ENCODE results near the gene PGBD1. TPM values are rescaled to one million over a fixed set of nuclear protein-coding genes. Genes with fewer than 3 reads are reported as not detected.

The PGBD1 gene
- total and polyA plus RNA-seq, 2 of the 8 experiments (the other 6 are each of a cell fraction or from before 2014, with no cell fraction given) = 2.5 to 9.2 TPM

DNA sequence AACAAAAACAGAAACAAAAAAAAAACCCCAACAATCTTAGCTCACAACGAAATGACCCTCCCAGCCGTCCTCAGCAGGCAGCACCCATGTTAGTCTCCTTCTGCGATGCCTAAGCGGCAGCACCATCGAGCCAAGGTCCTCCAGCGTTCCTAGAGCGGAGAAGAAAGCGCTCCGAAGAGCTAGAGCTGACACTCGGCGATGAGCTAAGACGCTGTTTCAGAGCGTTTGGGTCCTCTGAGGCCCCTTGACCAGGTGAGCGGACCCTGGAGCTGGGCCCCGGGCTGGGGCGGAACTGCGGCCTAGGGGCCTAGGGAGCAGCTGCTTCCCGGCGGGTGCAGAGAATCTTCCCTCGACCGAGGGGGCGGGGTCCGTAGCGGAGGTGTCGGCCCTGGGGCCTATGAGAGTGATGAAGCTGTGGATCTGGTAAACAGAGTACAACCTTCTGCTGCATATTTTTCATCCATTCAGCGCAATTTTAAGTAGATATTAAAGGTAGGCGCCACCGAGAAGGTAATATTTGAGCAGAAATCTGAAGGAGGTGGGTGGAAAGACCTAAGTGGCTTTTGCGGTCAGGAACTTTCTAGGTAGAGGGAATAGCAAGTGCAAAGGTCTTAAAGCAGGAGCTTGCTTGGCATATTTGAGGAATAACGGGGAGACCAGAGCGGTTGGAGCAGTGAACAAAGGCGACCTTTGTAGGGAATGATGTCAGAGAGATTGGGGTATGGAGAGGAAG is 14.2 kb upstream of the PGBD1 start, which contains the start of gene ZSCAN26 (continued):
- TF ChIP-seq KDM5A (IDR thresholded peaks at IDR 0.05; ENCODE audit: low read length) = no peak
- TF ChIP-seq CREB1 (IDR thresholded peaks at IDR 0.05) = peak; percentile 68; the same call in 1 of the 2 replicates
- TF ChIP-seq SP2 (IDR thresholded peaks at IDR 0.05; ENCODE audit: low read length) = peak; percentile 97
- no peak for TF ChIP-seq CEBPB (IDR thresholded peaks at IDR 0.05; ENCODE audit: low read depth, low read length)
- TF ChIP-seq SIN3A (conservative IDR thresholded peaks at IDR 0.05 in 1 of 2, IDR thresholded peaks at IDR 0.05 in 1 of 2; ENCODE audit: low read depth in 1 of 2, low read length in 2 of 2) = peak; percentile 44 to 88; a peak in 2 of 4 replicates
- TF ChIP-seq HDAC2 (IDR thresholded peaks at IDR 0.05; ENCODE audit: borderline replicate concordance in 1 of 2, low read depth in 2 of 2, low read length in 2 of 2) = peak in 1 of 2 experiments; percentile 71; a peak in 1 of 4 replicates
- TF ChIP-seq EGR1 (IDR thresholded peaks at IDR 0.05; ENCODE audit: borderline replicate concordance, low read depth, low read length) = peak; percentile 63; the same call in 1 of the 2 replicates
- TF ChIP-seq, protein P1, sequence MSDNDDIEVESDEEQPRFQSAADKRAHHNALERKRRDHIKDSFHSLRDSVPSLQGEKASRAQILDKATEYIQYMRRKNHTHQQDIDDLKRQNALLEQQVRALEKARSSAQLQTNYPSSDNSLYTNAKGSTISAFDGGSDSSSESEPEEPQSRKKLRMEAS (IDR thresholded peaks at IDR 0.05) = peak; percentile 48; the same call in 1 of the 2 replicates
- TF ChIP-seq POLR2A (IDR thresholded peaks at IDR 0.05; ENCODE audit: control extremely low read depth in 1 of 2, low read depth in 2 of 2, low read length in 2 of 2) = peak; percentile 65 to 93
- TF ChIP-seq MAFK (IDR thresholded peaks at IDR 0.05; ENCODE audit: low read depth, low read length) = no peak
- TF ChIP-seq ASH2L (IDR thresholded peaks at IDR 0.05; ENCODE audit: low read length) = peak; percentile 97
- TF ChIP-seq CHD2 (IDR thresholded peaks at IDR 0.05; ENCODE audit: low read length) = no peak
- TF ChIP-seq TAF1 (IDR thresholded peaks at IDR 0.05; ENCODE audit: low read depth, low read length) = peak; percentile 95
- TF ChIP-seq SUZ12 (IDR thresholded peaks at IDR 0.05; ENCODE audit: low read length) = no peak
- TF ChIP-seq CTBP2 (IDR thresholded peaks at IDR 0.05; ENCODE audit: borderline replicate concordance, insufficient read depth, insufficient read length, low read length) = no peak
- peak; percentile 92 for TF ChIP-seq TBP (IDR thresholded peaks at IDR 0.05; ENCODE audit: low read depth, low read length)
- no peak for TF ChIP-seq CBX5 (IDR thresholded peaks at IDR 0.05; ENCODE audit: low read depth, low read length)
- TF ChIP-seq NRF1 (IDR thresholded peaks at IDR 0.05; ENCODE audit: low read depth, low read length) = 0 out of 2 replicates have a peak, but pooled peaks have one; percentile 2
- no peak for TF ChIP-seq JUN (IDR thresholded peaks at IDR 0.05; ENCODE audit: low read depth, low read length)
- TF ChIP-seq KDM4A (IDR thresholded peaks at IDR 0.05; ENCODE audit: low read depth, low read length, severe bottlenecking) = peak; percentile 43
- 0 out of 2 replicates have a peak, but pooled peaks have one; percentile 31 for TF ChIP-seq JUND (IDR thresholded peaks at IDR 0.05; ENCODE audit: low read length)
- TF ChIP-seq, protein P2, sequence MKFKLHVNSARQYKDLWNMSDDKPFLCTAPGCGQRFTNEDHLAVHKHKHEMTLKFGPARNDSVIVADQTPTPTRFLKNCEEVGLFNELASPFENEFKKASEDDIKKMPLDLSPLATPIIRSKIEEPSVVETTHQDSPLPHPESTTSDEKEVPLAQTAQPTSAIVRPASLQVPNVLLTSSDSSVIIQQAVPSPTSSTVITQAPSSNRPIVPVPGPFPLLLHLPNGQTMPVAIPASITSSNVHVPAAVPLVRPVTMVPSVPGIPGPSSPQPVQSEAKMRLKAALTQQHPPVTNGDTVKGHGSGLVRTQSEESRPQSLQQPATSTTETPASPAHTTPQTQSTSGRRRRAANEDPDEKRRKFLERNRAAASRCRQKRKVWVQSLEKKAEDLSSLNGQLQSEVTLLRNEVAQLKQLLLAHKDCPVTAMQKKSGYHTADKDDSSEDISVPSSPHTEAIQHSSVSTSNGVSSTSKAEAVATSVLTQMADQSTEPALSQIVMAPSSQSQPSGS (IDR thresholded peaks at IDR 0.05; ENCODE audit: low read length) = peak; percentile 80; the same call in 1 of the 2 replicates
- TF ChIP-seq CHD1 (IDR thresholded peaks at IDR 0.05; ENCODE audit: low read depth, low read length) = 0 out of 2 replicates have a peak, but pooled peaks have one; percentile 45

All from H1 (cell line).